Measurements from ENCODE around the gene MYO9B. TPM values are rescaled to one million over a fixed set of nuclear protein-coding genes. Genes with fewer than 3 reads are reported as not detected.

MYO9B gene
- total RNA-seq, 1 experiment from 2014 or later = 74.6 TPM

- Histone ChIP-seq H3K9ac (ENCODE audit: low read length) (no peak overlapping the region), H3K4me3 (replicated peaks in 1 of 2; ENCODE audit: low read depth in 1 of 2, low read length in 2 of 2) (no peak overlapping the region), H3K27me3 (ENCODE audit: insufficient read depth, low read length) (no peaks in the 10 kb centered on the region), H3K4me2 (ENCODE audit: low read length) (no peak overlapping the region), H3K9me3 (ENCODE audit: control insufficient read depth in 1 of 2, insufficient read depth in 1 of 2, low read depth in 1 of 2, low read length in 2 of 2) (no peaks in the 10 kb centered on the region), H3K4me1 (ENCODE audit: control insufficient read depth in 1 of 2, insufficient read depth in 2 of 2, low read length in 2 of 2) (no peaks in the 10 kb centered on the region), H4K20me1 (ENCODE audit: insufficient read depth) (no peaks in the 10 kb centered on the region), H3K9me2 (ENCODE audit: insufficient read depth) (no peaks in the 10 kb centered on the region), H3K79me2 (ENCODE audit: insufficient read depth, low read length) (no peaks in the 10 kb centered on the region), H3K27ac (ENCODE audit: low read depth, low read length) (no peak overlapping the region), H3K36me3 (ENCODE audit: control insufficient read depth in 1 of 2, insufficient read depth in 2 of 2, low read length in 2 of 2) (peaks cover 28 to 45% of the 10 kb centered on the region in 2 experiments), H2AFZ (ENCODE audit: low read depth, low read length, poor library complexity, severe bottlenecking) (no peak overlapping the region)
- ChIA-PET RAD21 (ENCODE audit: low non-redundant PET in 1 of 2, low total read pairs in 2 of 2, uncharacterized antibody in 2 of 2, unreplicated experiment in 2 of 2) (no interaction called here), CTCF (no interaction called here), POLR2A (no interaction called here)
- BruUV-seq (replicated peaks) = no TSS peak
- intact Hi-C loops (cut with micrococcal nuclease) = no loop called here
- TF ChIP-seq CTCF (IDR thresholded peaks at IDR 0.05 in 2 of 3, conservative IDR thresholded peaks at IDR 0.05 in 1 of 3; ENCODE audit: borderline replicate concordance in 1 of 3, insufficient read depth in 1 of 3, low read depth in 2 of 3, low read length in 2 of 3) (no peak), CEBPB (IDR thresholded peaks at IDR 0.05; ENCODE audit: low read depth) (no peak), ZFX (IDR thresholded peaks at IDR 0.05) (no peak), SIN3A (IDR thresholded peaks at IDR 0.05; ENCODE audit: low read depth) (no peak), POLR2AphosphoS5 (IDR thresholded peaks at IDR 0.05; ENCODE audit: low read depth, low read length) (no peak), ELF1 (IDR thresholded peaks at IDR 0.05; ENCODE audit: borderline replicate concordance, low read depth) (no peak)
- ATAC-seq = no peak
- no peak for DNase-seq (ENCODE audit: low read depth, low spot score)
Observed at GRCh38 chr19:17163652-17164051, 88.1 kb downstream of the MYO9B start.

- POLR2A ChIA-PET = no interaction called here
- TF ChIP-seq SIN3A (IDR thresholded peaks at IDR 0.05; ENCODE audit: low read depth) = no peak
- no peak for TF ChIP-seq ZFX (IDR thresholded peaks at IDR 0.05)
- TF ChIP-seq CTCF (IDR thresholded peaks at IDR 0.05 in 2 of 3, conservative IDR thresholded peaks at IDR 0.05 in 1 of 3; ENCODE audit: borderline replicate concordance in 1 of 3, insufficient read depth in 1 of 3, low read depth in 2 of 3, low read length in 2 of 3) = no peak
- no peak for TF ChIP-seq FOSL1 (IDR thresholded peaks at IDR 0.05; ENCODE audit: low read depth)
- no peak for TF ChIP-seq MAX (IDR thresholded peaks at IDR 0.05)
- TF ChIP-seq RAD21 (IDR thresholded peaks at IDR 0.05; ENCODE audit: low read depth) = no peak
- TF ChIP-seq YY1 (IDR thresholded peaks at IDR 0.05; ENCODE audit: extremely low read depth, insufficient replicate concordance, low read depth, low read length) = no peak
- no peak for TF ChIP-seq ATF3 (IDR thresholded peaks at IDR 0.05)
- TF ChIP-seq ZBTB33 (IDR thresholded peaks at IDR 0.05; ENCODE audit: extremely low read depth, insufficient replicate concordance, low read length) = no peak
- TF ChIP-seq ELF1 (IDR thresholded peaks at IDR 0.05; ENCODE audit: borderline replicate concordance, low read depth) = no peak
- TF ChIP-seq POLR2AphosphoS5 (IDR thresholded peaks at IDR 0.05; ENCODE audit: low read depth, low read length) = no peak
- no peak for TF ChIP-seq POLR2A (IDR thresholded peaks at IDR 0.05; ENCODE audit: borderline replicate concordance, extremely low read depth, insufficient read depth, insufficient read length)
Observed at GRCh38 chr19:17164639-17165038, 89.1 kb downstream of the MYO9B start.

More at GRCh38 chr19:17164639-17165038, 89.1 kb downstream of the MYO9B start:
- Histone ChIP-seq H2AFZ (ENCODE audit: low read depth, low read length, poor library complexity, severe bottlenecking) (no peak overlapping the region), H3K9me2 (ENCODE audit: insufficient read depth) (no peaks in the 10 kb centered on the region), H3K27me3 (ENCODE audit: insufficient read depth, low read length) (no peaks in the 10 kb centered on the region), H3K27ac (ENCODE audit: low read depth, low read length) (no peak overlapping the region), H4K20me1 (ENCODE audit: insufficient read depth) (no peaks in the 10 kb centered on the region), H3K79me2 (ENCODE audit: insufficient read depth, low read length) (no peaks in the 10 kb centered on the region), H3K9ac (ENCODE audit: low read length) (no peak overlapping the region), H3K9me3 (ENCODE audit: control insufficient read depth in 1 of 2, insufficient read depth in 1 of 2, low read depth in 1 of 2, low read length in 2 of 2) (no peaks in the 10 kb centered on the region), H3K4me3 (replicated peaks in 1 of 2; ENCODE audit: low read depth in 1 of 2, low read length in 2 of 2) (no peak overlapping the region), H3K4me1 (ENCODE audit: control insufficient read depth in 1 of 2, insufficient read depth in 2 of 2, low read length in 2 of 2) (no peaks in the 10 kb centered on the region), H3K36me3 (ENCODE audit: control insufficient read depth in 1 of 2, insufficient read depth in 2 of 2, low read length in 2 of 2) (peaks cover 26 to 49% of the 10 kb centered on the region in 2 experiments), H3K4me2 (ENCODE audit: low read length) (no peak overlapping the region)
- no TSS peak for BruUV-seq (replicated peaks)
- ChIA-PET RAD21 (ENCODE audit: low non-redundant PET in 1 of 2, low total read pairs in 2 of 2, uncharacterized antibody in 2 of 2, unreplicated experiment in 2 of 2) (no interaction called here), CTCF (no interaction called here)
- DNase-seq (ENCODE audit: low read depth, low spot score) (no peak), ATAC-seq (no peak)
- intact Hi-C loops (cut with micrococcal nuclease) = no loop called here

Measured in HCT116 (cell line).